Ectodermal cell (in vitro differentiated cells): ENCODE data around the gene COQ8B.

Experiments used
- H3K27ac ChIP-seq: 2 replicates; pipeline ENCODE4 v1.7.0; 2013; ENCODE audit warnings: mild to moderate bottlenecking, low read depth, low read length; ENCODE audit not compliant: insufficient read depth, poor library complexity, severe bottlenecking
- H3K27me3 ChIP-seq: 2 replicates; pipeline ENCODE4 v1.7.0; 2013; ENCODE audit warnings: mild to moderate bottlenecking, low read length; ENCODE audit not compliant: insufficient read depth, control insufficient read depth, poor library complexity, severe bottlenecking
- H3K36me3 ChIP-seq: one replicate; pipeline ENCODE4 v1.7.0; 2013; ENCODE audit warnings: low read length; ENCODE audit not compliant: control insufficient read depth, insufficient read depth
- H3K4me1 ChIP-seq: one replicate; pipeline ENCODE4 v1.7.0; 2013; ENCODE audit warnings: low read length; ENCODE audit not compliant: control insufficient read depth, insufficient read depth
- H3K4me3 ChIP-seq: 2 replicates; pipeline ENCODE4 v1.7.0; 2013; ENCODE audit warnings: low read depth, low read length, control low read depth; ENCODE audit not compliant: insufficient read depth
- H3K9me3 ChIP-seq: 2 replicates; pipeline ENCODE4 v1.7.0; 2013; ENCODE audit warnings: mild to moderate bottlenecking, low read length, moderate library complexity; ENCODE audit not compliant: control insufficient read depth
- WGBS, 2 experiments: methylation state at CpG; one replicate each; pipeline ENCODE4 v1.1.7; 2013; ENCODE audit warnings: missing lambda C conversion rate in 2 of 2; 5-methylcytosine and 5-hydroxymethylcytosine counted together

COQ8B gene

DNA sequence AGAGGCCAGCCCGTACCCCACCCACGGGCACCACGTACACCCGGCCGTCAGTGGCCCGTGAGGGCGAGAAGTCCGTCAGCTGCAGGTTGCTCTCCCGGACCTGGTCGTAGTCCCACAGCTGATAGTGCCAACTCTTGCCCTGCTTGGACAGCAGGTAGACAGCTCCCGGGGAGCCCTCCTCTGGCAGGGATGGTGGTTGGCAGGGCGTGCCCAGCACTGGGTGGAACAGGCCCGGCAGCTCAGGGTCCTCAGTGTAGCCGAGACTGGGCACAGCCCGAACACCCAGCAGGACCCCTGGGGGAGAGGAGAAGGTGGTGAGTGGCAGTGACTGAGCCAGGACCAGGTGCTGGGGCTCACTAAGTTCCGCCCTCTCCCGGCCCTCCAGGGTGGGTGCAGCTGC, 25.8 kb upstream of the COQ8B start:
- 95% methylated on average over 17 of the region's 17 CpGs for WGBS, 2 experiments
- Histone ChIP-seq H3K4me1 (no peaks in the 10 kb centered on the region), H3K27ac (no peak overlapping the region), H3K36me3 (peaks cover 7% of the 10 kb centered on the region), H3K9me3 (no peaks in the 10 kb centered on the region), H3K4me3 (no peak overlapping the region), H3K27me3 (no peaks in the 10 kb centered on the region)

DNA sequence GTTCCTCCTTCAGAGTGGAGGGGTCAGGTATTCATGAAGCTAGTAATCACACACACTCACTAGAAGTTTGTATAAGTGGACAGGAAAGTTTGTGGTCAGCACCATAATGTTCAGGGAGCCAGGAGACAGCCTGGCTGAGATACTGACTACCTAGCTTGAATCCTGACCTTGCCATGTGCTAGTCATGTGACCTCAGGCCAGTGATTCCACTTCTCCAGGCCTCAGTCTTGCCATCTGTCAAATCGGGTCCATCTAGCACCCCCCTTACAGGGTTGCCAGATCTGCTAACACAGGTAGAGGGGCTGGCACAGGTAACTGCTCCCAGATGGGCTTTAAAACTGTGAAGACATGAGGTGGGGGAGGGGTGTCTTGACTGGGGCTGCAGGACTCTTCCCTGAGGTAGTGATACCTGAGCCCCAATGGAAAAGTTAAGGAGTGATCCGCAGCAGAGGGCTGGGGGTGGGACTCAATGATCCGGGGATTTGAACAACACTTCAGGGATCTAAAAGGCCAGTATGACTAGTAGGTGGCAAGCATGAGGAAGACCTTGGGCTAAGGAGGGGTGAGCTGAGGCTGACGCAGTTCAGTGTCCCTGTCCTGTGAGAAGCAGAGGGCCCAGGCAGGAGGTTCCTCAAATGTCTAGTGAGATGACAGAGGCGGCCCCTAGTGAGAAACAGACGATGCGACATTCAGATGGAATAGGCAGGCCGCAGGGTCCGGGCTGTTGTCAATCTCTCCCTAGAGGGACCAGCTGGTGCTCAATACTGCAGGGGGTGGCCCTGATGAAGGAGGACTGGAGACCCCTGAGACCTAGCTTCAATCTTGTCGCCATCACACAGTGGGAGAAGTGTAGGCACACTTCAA, 25.1 kb upstream of the COQ8B start:
- 91 to 92% methylated on average over 10 of the region's 10 CpGs for WGBS, 2 experiments
- no peaks in the 10 kb centered on the region for H3K4me1 ChIP-seq
- H3K36me3 ChIP-seq: peaks cover 13% of the 10 kb centered on the region
- H3K27me3 ChIP-seq: no peaks in the 10 kb centered on the region
- no peaks in the 10 kb centered on the region for H3K9me3 ChIP-seq
- H3K27ac ChIP-seq: no peak overlapping the region
- no peak overlapping the region for H3K4me3 ChIP-seq

DNA sequence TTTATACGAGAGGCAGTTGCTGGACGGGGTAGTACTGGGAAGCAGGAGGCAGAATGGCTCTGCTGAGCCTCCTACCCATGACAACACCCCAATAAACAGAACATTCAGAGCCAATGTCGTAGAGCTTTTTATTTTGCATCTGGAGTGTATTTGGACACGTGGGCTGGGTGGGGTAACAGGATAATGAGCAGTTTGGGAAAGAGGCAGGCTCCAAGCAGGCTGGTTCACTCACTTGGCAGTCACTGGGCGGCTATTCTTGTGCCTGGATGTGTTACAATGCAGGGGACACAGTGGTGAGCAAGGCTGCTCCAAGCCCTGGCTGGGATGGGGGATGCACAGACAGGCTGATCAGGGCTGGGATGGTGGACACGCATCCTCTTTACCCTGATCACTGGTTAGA, 24.1 kb upstream of the COQ8B start:
- no peak overlapping the region for H3K4me3 ChIP-seq

DNA sequence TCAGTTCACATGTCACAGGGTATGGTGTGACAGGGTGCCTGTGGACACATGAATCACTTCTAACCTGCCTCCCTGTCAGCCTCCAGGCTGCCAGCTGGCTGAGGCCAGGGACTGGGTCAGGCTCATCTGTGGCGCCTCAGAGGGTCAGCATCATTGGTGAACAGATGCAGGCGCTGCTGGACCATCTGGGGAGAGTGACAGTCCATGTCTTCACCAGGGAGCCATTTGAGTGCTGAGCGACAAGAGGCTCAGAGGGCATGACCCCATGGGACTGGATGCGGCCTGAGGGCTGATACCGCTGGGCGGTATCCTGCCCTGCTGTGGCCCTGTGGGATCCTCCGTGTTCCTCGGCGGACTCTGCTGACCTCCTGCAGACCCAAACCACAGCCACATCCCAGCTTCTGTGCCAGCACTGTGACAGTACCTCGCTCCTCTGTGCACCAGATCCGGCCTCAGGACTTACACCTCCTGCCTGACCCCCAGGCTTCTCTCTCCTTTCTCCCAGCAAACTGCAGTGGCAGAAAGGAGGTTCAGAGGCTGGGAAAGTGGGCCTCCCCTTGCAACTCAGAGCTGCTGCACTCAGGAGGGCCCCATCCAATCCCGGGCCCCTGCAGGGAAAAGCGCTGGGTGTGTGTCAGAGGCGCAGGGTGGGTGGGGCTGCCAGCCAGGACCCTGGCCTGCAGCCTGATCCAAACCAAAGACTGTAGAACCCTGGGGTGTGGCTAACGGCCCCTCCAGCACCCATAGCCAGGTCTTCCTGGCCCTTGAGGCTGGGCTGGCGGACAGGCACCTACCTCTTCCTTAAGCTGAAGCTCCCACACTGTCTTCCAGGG, 23.4 kb upstream of the COQ8B start:
- Histone ChIP-seq H3K4me3 (no peak overlapping the region), H3K27me3 (no peaks in the 10 kb centered on the region), H3K27ac (peak overlapping the region; percentile 41), H3K9me3 (no peaks in the 10 kb centered on the region), H3K36me3 (peaks cover 17% of the 10 kb centered on the region), H3K4me1 (no peaks in the 10 kb centered on the region)
- WGBS, 2 experiments: 80 to 82% methylated on average over 16 of the region's 16 CpGs

More for the DNA sequence above, 24.1 kb upstream of the COQ8B start:
- Histone ChIP-seq H3K27ac (no peak overlapping the region), H3K27me3 (no peaks in the 10 kb centered on the region), H3K4me1 (no peaks in the 10 kb centered on the region), H3K9me3 (no peaks in the 10 kb centered on the region), H3K36me3 (peaks cover 13% of the 10 kb centered on the region)
- 91% methylated on average over 6 of the region's 6 CpGs for WGBS, 2 experiments

DNA sequence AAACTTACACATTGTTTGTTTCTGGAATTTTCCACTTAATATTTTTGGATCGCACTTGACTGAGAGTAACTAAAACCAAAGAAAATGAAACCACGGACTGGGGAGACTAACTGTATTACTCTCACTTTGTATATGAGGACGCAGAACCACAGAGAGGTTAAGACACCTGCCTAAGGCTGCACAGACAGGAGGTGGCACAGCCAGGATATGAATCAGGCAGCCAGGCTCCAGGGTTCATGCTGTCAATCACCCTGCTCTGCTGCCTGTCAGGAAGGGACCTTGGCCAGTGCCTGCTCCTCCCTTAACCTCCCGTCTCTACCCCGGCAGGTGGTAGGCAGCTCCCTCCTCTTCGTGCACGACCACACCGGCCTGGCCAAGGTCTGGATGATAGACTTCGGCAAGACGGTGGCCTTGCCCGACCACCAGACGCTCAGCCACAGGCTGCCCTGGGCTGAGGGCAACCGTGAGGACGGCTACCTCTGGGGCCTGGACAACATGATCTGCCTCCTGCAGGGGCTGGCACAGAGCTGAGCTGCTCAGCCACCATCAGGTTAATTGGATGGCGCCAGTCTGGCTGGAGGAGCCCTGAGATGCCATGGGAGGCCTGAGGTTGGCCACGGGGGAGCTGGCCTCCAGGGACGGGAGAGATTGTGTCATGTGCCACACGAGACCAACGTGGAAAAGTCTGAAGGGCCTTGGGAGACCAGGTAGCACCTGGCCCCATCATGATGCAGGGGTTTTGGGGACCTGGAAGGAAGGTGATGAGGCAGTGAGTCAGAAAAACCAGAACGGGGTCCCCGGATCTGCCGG, 22.5 kb upstream of the COQ8B start:
- H3K27ac ChIP-seq: no peak overlapping the region
- H3K4me3 ChIP-seq: no peak overlapping the region
- no peaks in the 10 kb centered on the region for H3K27me3 ChIP-seq
- peaks cover 19% of the 10 kb centered on the region for H3K36me3 ChIP-seq
- no peaks in the 10 kb centered on the region for H3K4me1 ChIP-seq
- no peaks in the 10 kb centered on the region for H3K9me3 ChIP-seq
- 91 to 92% methylated on average over 22 of the region's 22 CpGs for WGBS, 2 experiments

DNA sequence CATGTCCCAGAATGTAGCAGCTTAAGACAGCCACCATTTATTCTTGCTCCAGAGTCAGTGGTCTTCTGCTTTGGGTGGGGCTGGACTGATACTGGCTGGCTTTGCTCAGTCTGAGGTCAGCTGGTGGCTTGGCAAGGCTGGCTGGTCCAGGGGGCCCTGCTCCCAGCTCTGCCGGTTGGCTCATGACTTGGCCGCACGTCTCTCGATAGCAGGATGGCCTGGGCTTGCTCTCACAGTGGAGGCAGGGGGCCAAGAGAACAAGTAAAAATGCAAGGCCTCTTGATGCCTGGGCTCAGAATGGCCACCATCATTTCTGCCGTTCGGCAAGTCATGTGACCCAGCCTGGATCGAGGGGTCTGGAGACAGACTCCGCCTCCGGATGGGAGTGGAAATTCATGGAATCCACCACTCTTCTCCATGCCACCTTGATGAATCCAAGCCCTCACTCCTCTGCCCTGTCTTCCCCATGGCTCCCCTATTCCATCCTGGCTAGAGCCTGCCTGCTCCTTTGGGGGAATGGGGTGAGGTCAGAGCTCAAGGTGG, 20.5 kb upstream of the COQ8B start:
- no peak overlapping the region for H3K4me3 ChIP-seq
- no peaks in the 10 kb centered on the region for H3K9me3 ChIP-seq
- peaks cover 22% of the 10 kb centered on the region for H3K36me3 ChIP-seq
- WGBS, 2 experiments: 94% methylated on average over 9 of the region's 9 CpGs
- no peaks in the 10 kb centered on the region for H3K27me3 ChIP-seq
- no peak overlapping the region for H3K27ac ChIP-seq
- no peaks in the 10 kb centered on the region for H3K4me1 ChIP-seq

DNA sequence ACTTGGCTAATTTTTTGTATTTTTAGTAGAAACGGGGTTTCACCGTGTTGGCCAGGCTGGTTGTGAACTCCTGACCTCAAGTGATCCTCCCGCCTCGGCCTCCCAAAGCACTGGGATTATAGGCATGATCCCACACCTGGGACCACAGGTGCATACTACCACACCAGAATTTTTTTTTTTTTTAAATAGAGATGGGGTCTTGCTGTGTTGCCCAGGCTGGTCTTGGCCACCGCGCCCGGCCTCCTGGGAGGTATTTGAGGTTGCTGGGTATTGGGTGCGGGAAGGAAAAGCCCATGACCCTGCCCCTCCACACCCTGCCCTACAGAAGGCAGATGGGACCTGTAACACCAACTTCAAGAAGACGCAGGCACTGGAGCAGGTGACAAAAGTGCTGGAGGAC, 20.0 kb upstream of the COQ8B start:
- Histone ChIP-seq H3K36me3 (peaks cover 22% of the 10 kb centered on the region), H3K4me3 (no peak overlapping the region), H3K4me1 (no peaks in the 10 kb centered on the region), H3K27me3 (no peaks in the 10 kb centered on the region), H3K27ac (no peak overlapping the region), H3K9me3 (no peaks in the 10 kb centered on the region)
- 89 to 90% methylated on average over 9 of the region's 9 CpGs for WGBS, 2 experiments

DNA sequence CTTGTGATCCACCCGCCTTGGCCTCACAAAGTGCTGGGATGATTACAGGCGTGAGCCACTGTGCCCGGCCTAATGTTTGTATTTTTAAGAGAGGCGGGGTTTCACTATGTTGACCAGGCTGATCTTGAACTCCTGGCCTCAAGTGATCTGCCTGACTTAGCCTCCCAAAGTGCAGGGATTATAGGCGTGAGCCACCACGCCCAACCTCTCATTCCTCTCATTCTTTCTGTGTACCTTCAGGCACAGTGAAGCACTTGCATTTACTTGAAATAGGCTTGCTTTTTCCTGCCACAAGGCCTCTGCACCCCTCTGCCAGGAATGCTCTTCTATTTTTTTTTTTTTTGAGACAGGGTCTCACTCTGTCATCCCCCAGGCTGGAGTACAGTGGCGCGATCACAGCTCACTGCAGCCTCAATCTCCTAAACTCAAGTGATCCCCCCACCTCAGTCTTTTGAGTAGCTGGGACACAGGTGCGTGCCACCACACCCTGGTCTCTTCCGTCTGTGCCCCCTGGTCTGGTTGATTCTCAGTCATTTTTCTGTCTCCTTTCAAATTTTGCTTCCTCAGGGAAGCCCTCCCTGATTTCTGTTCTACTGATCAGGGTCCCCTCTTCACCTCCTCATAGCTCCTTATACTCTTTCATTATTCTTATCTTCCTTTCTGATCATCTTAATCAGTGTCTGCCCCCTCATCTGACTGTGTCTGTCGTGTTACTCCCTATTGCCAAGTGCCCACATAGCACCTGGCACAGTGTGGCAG, 18.5 kb upstream of the COQ8B start:
- H3K27me3 ChIP-seq: no peaks in the 10 kb centered on the region
- 93 to 95% methylated on average over 11 of the region's 11 CpGs for WGBS, 2 experiments
- no peaks in the 10 kb centered on the region for H3K9me3 ChIP-seq
- peaks cover 28% of the 10 kb centered on the region for H3K36me3 ChIP-seq
- H3K4me1 ChIP-seq: no peaks in the 10 kb centered on the region
- no peak overlapping the region for H3K4me3 ChIP-seq
- H3K27ac ChIP-seq: no peak overlapping the region

DNA sequence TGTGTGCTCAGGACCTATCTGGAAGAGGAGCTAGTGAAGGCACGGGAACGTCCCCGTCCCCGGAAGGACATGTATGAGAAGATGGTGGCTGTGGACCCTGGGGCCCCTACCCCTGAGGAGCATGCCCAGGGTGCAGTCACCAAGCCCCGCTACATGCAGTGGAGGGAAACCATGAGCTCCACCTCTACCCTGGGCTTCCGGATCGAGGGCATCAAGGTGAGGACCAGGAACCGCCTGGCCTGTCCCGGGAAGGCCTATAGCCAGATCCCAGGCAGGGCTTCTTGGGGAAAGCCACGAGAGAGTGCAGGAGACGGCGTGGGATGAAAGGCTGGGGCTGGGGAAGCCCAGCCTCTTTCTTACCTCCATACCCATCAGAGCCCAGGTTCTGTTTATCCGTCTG, 16.5 kb upstream of the COQ8B start:
- WGBS, 2 experiments: 96% methylated on average over 13 of the region's 13 CpGs
- no peak overlapping the region for H3K4me3 ChIP-seq

More for the DNA sequence above, 16.5 kb upstream of the COQ8B start:
- no peaks in the 10 kb centered on the region for H3K4me1 ChIP-seq
- H3K27ac ChIP-seq: no peak overlapping the region
- H3K36me3 ChIP-seq: peaks cover 29% of the 10 kb centered on the region
- no peaks in the 10 kb centered on the region for H3K9me3 ChIP-seq
- H3K27me3 ChIP-seq: no peaks in the 10 kb centered on the region
